ENCODE data around the gene SLC11A1.

- TF ChIP-seq ZC3H10 (CRISPR knock-in tag; IDR thresholded peaks at IDR 0.05) (no peak), TCF4 (CRISPR knock-in tag; IDR thresholded peaks at IDR 0.05; ENCODE audit: borderline replicate concordance) (no peak), ZFP3 (CRISPR knock-in tag; IDR thresholded peaks at IDR 0.05) (no peak)
These were observed 18.3 kb downstream of the SLC11A1 start for GRCh38 chr2:218400167-218400929.
